Omental fat pad (tissue), 4 donors: ENCODE results near the gene FAM13C. TPM values are rescaled to one million over a fixed set of nuclear protein-coding genes. Genes with fewer than 3 reads are reported as not detected.

Experiments
- ATAC-seq: fragments of 150-250 bp; one replicate; pipeline ENCODE4 v1.9.1; 2016; ENCODE audit warnings: mild to moderate bottlenecking, moderate library complexity; ENCODE audit not compliant: low FRiP score
- DNase-seq: peaks from one replicate; pipeline ENCODE4 v3.0.0-alpha.2; 2019; ENCODE audit warnings: low spot score
- CTCF ChIP-seq, 3 donors: fragments of 450-650 bp; IDR thresholded peaks; one replicate each; pipeline ENCODE4 v1.5.1; 2016 to 2017; ENCODE audit warnings: antibody characterized with exemption in 3 of 3, mild to moderate bottlenecking in 3 of 3, moderate library complexity in 2 of 3
- total RNA-seq, 4 donors: library from RNA; depleted of rRNA; stranded (reverse); fragments of >200 nt; gene quantifications; one replicate each; pipeline ENCODE4 v1.1.0, GENCODE V29; 2016

Gene FAM13C
- total RNA-seq, 4 donors from 2014 or later: 2.2 to 43.0 (median 11.6) TPM

DNA sequence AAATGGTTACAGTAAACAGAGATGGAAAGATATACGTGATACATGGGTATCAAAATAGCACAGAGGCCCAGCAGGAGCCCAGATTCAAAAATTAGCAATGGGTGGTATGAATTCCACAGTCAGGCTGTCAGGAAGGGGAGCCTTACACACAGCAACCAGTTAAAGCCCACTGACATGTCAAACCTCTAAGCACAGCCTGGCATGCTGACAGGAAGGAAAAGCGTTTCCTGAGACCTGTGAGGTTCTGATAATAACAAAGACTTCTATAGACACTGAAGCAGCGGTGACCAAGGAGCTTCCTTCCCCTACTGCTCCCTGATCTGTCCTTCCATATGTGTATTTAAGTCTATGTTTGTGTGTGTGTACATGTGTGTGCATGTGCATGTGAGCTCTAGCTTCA lies 96.0 kb downstream of the FAM13C start:
- no peak for ATAC-seq
- no peak for DNase-seq
- no peak for TF ChIP-seq CTCF (IDR thresholded peaks at IDR 0.05)

GRCh38 chr10:59265141-59265540 lies 97.2 kb downstream of the FAM13C start:
- no peak for DNase-seq
- no peak for ATAC-seq
- no peak for TF ChIP-seq CTCF (IDR thresholded peaks at IDR 0.05)

GRCh38 chr10:59258890-59259289 lies 103.5 kb downstream of the FAM13C start:
- ATAC-seq: no peak
- no peak for TF ChIP-seq CTCF (IDR thresholded peaks at IDR 0.05)
- DNase-seq: no peak

DNA sequence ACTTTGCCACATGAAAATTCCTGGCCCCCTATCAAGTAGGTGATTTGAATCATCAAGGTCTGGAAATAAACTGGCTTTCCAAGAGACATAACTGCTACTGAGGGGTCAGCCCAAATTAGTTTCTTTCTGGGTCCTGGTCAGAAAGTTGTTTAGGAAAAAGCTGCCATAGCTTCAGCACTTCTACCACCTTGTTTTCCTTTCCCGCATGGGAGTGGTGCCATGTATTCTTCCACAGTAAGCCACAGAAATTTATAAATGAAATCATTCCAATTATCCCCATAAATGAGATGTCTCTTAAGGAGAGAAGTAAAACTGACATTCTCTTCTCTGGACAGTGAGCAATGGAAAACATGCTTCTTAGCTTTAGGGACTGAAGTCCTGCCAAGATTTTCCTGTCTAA lies 105.1 kb downstream of the FAM13C start:
- TF ChIP-seq CTCF (IDR thresholded peaks at IDR 0.05): no peak
- no peak for ATAC-seq

DNA sequence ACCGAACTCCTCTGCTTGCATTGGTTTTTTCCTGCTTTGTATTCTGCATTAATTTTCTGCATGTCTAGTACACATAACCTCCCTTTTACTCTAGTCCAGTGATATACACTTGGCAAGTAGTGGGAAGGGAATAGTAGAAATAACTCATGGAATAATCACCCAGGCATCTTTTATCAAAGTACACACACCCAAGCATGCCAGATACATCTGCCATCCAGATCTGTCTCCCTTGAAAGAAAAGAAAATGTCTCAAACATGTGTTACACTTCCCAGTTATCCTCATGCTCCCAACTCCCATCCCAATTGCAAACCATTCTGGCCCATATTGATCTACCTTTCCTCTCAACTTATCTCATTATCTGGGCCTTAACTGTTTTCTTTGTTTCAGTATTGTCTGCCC lies 106.9 kb downstream of the FAM13C start:
- ATAC-seq (no peak), DNase-seq (no peak)
- TF ChIP-seq CTCF (IDR thresholded peaks at IDR 0.05): no peak

More for the DNA sequence above, 105.1 kb downstream of the FAM13C start:
- DNase-seq: no peak

DNA sequence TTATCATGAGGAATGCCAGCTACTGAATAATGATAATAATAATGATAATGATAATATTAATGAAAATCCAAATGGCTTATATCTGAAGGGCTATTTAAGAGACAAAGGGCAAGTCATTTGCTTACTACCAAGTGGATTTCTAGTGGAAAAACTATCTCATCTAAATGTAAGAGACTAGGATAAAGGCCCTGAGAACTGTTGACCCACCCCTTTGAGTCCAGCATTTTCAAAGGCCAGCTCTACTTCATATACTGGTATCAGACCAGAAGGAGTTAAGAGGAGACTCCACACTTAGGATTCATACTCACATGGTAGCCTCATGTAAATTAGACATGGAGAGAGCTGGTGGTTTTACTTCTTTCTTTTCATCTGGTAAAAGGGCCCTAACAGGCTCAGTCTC lies 109.9 kb downstream of the FAM13C start:
- ATAC-seq (no peak), DNase-seq (no peak)
- TF ChIP-seq CTCF (IDR thresholded peaks at IDR 0.05): no peak

GRCh38 chr10:59245686-59246085 lies 116.7 kb downstream of the FAM13C start:
- ATAC-seq: no peak
- no peak for TF ChIP-seq CTCF (IDR thresholded peaks at IDR 0.05)
- no peak for DNase-seq
